Measurements from ENCODE around the gene GLI3.

DNA sequence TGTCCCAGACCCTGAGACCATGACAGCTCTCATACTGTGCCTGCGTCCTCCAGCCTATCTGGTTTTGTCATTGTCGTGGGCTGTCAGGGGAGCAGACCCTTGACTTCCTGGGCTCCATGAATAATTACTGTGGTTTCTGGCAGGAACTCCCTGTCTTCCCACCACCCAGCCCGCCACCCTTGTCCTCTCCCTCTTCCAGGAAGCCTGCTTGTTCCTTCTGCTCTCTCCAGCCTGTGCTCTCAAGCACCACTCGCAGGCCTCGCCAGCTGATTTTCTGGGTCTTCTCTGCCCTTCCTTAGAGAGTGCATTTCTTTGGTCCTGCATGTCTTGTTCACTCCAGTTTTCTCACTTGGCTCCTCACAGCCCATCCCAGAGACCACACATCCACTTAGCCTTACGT, 309.6 kb downstream of the GLI3 start:
- no peak for TF ChIP-seq EZH2 (IDR thresholded peaks at IDR 0.05; ENCODE audit: low read depth, low read length, severe bottlenecking)
- TF ChIP-seq CEBPB (IDR thresholded peaks at IDR 0.05; ENCODE audit: low read depth, low read length): no peak
- TF ChIP-seq, protein P1, sequence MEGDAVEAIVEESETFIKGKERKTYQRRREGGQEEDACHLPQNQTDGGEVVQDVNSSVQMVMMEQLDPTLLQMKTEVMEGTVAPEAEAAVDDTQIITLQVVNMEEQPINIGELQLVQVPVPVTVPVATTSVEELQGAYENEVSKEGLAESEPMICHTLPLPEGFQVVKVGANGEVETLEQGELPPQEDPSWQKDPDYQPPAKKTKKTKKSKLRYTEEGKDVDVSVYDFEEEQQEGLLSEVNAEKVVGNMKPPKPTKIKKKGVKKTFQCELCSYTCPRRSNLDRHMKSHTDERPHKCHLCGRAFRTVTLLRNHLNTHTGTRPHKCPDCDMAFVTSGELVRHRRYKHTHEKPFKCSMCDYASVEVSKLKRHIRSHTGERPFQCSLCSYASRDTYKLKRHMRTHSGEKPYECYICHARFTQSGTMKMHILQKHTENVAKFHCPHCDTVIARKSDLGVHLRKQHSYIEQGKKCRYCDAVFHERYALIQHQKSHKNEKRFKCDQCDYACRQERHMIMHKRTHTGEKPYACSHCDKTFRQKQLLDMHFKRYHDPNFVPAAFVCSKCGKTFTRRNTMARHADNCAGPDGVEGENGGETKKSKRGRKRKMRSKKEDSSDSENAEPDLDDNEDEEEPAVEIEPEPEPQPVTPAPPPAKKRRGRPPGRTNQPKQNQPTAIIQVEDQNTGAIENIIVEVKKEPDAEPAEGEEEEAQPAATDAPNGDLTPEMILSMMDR (IDR thresholded peaks at IDR 0.05; ENCODE audit: control extremely low read depth in 1 of 3, insufficient read depth in 1 of 3, low read depth in 1 of 3, low read length in 3 of 3): no peak
- no peak for TF ChIP-seq KDM5A (IDR thresholded peaks at IDR 0.05; ENCODE audit: low read length)
- TF ChIP-seq POLR2AphosphoS5 (IDR thresholded peaks at IDR 0.05; ENCODE audit: low read depth, low read length): no peak
